ENCODE results near the gene AKAP8L.
"Not testable (repeated sequence)": the region's sequence is repeated elsewhere in the genome, so short reads cannot be mapped to it uniquely, and the experiment has no call there.

Gene AKAP8L

GRCh38 chr19:15412832-15413231 is 6.0 kb downstream of the AKAP8L start:
- DNase-seq (no peak), ATAC-seq (no peak)
- Mint-ChIP-seq H3K4me1 (peaks cover 62% of the 10 kb centered on the region), H3K4me3 (no peak overlapping the region), H3K9me3 (no peaks in the 10 kb centered on the region), H3K27me3 (no peaks in the 10 kb centered on the region), H3K27ac (peak overlapping the region in 1 of 2 donors; percentile 8)

- not testable (repeated sequence) for H3K9me3 Mint-ChIP-seq, DNase-seq, H3K4me3 Mint-ChIP-seq, ATAC-seq, H3K27me3 Mint-ChIP-seq
- Mint-ChIP-seq H3K4me1 (peaks cover 52% of the 10 kb centered on the region), H3K27ac (peak overlapping the region in 1 of 2 donors; percentile 64)
Measured at GRCh38 chr19:15411351-15411750, 7.4 kb downstream of the AKAP8L start.

GRCh38 chr19:15404780-15405211 is 14.0 kb downstream of the AKAP8L start:
- ATAC-seq: no peak
- no peak overlapping the region for H3K4me3 Mint-ChIP-seq
- peaks cover 44% of the 10 kb centered on the region for H3K4me1 Mint-ChIP-seq
- H3K27me3 Mint-ChIP-seq: no peaks in the 10 kb centered on the region
- peak overlapping the region; percentile 63 to 67 for H3K27ac Mint-ChIP-seq
- H3K9me3 Mint-ChIP-seq: no peaks in the 10 kb centered on the region
- DNase-seq: no peak

- peak overlapping the region; percentile 63 to 67 for H3K27ac Mint-ChIP-seq
- ATAC-seq (no peak), DNase-seq (no peak)
- H3K4me1 Mint-ChIP-seq: peaks cover 39% of the 10 kb centered on the region
- H3K9me3 Mint-ChIP-seq: no peaks in the 10 kb centered on the region
- H3K27me3 Mint-ChIP-seq: no peaks in the 10 kb centered on the region
- no peak overlapping the region for H3K4me3 Mint-ChIP-seq
Measured at GRCh38 chr19:15404097-15404779, 14.6 kb downstream of the AKAP8L start.

- Mint-ChIP-seq H3K27ac (no peak overlapping the region), H3K4me3 (no peak overlapping the region), H3K27me3 (no peaks in the 10 kb centered on the region), H3K9me3 (no peaks in the 10 kb centered on the region), H3K4me1 (peaks cover 30% of the 10 kb centered on the region)
- no peak for DNase-seq
- ATAC-seq: no peak
Measured at GRCh38 chr19:15403151-15403531, 15.6 kb downstream of the AKAP8L start.

- ATAC-seq (no peak), DNase-seq (no peak)
- Mint-ChIP-seq H3K4me3 (no peak overlapping the region), H3K4me1 (peaks cover 32% of the 10 kb centered on the region), H3K9me3 (no peaks in the 10 kb centered on the region), H3K27ac (no peak overlapping the region), H3K27me3 (no peaks in the 10 kb centered on the region)
Measured at GRCh38 chr19:15402411-15403150, 16.2 kb downstream of the AKAP8L start.

- no peaks in the 10 kb centered on the region for H3K27me3 Mint-ChIP-seq
- ATAC-seq (no peak), DNase-seq (no peak)
- H3K4me1 Mint-ChIP-seq: peaks cover 40% of the 10 kb centered on the region
- H3K4me3 Mint-ChIP-seq: no peak overlapping the region
- no peaks in the 10 kb centered on the region for H3K9me3 Mint-ChIP-seq
- no peak overlapping the region for H3K27ac Mint-ChIP-seq
Measured at GRCh38 chr19:15401397-15401710, 17.4 kb downstream of the AKAP8L start.

- Mint-ChIP-seq H3K27ac (no peak overlapping the region), H3K27me3 (no peaks in the 10 kb centered on the region), H3K9me3 (no peaks in the 10 kb centered on the region), H3K4me1 (peaks cover 37% of the 10 kb centered on the region), H3K4me3 (no peak overlapping the region)
- ATAC-seq (no peak), DNase-seq (no peak)
Measured at GRCh38 chr19:15400521-15401396, 18.0 kb downstream of the AKAP8L start.

GRCh38 chr19:15399635-15400034 is 19.2 kb downstream of the AKAP8L start:
- Mint-ChIP-seq H3K4me1 (peaks cover 26% of the 10 kb centered on the region), H3K27me3 (no peaks in the 10 kb centered on the region), H3K4me3 (no peak overlapping the region), H3K9me3 (no peaks in the 10 kb centered on the region), H3K27ac (no peak overlapping the region)
- no peak for DNase-seq
- no peak for ATAC-seq

- no peak for ATAC-seq
- Mint-ChIP-seq H3K4me1 (peaks cover 24% of the 10 kb centered on the region), H3K9me3 (no peaks in the 10 kb centered on the region), H3K27me3 (no peaks in the 10 kb centered on the region), H3K4me3 (no peak overlapping the region), H3K27ac (no peak overlapping the region)
- no peak for DNase-seq
Measured at GRCh38 chr19:15399234-15399515, 19.6 kb downstream of the AKAP8L start.

- Mint-ChIP-seq H3K9me3 (no peaks in the 10 kb centered on the region), H3K4me3 (no peak overlapping the region), H3K27me3 (no peaks in the 10 kb centered on the region), H3K4me1 (peaks cover 27% of the 10 kb centered on the region), H3K27ac (no peak overlapping the region)
- ATAC-seq: peak; percentile 33
- DNase-seq: no peak
Measured at GRCh38 chr19:15398501-15399233, 20.1 kb downstream of the AKAP8L start.

- Mint-ChIP-seq H3K4me1 (peaks cover 27% of the 10 kb centered on the region), H3K27ac (peak overlapping the region in 1 of 2 donors; percentile 76), H3K27me3 (no peaks in the 10 kb centered on the region), H3K9me3 (no peaks in the 10 kb centered on the region), H3K4me3 (no peak overlapping the region)
- ATAC-seq (no peak), DNase-seq (no peak)
Measured at GRCh38 chr19:15397782-15398181, 21.0 kb downstream of the AKAP8L start.

- DNase-seq: no peak
- Mint-ChIP-seq H3K9me3 (no peaks in the 10 kb centered on the region), H3K27me3 (no peaks in the 10 kb centered on the region), H3K27ac (peak overlapping the region in 1 of 2 donors; percentile 85), H3K4me3 (no peak overlapping the region), H3K4me1 (peaks cover 27% of the 10 kb centered on the region)
- ATAC-seq: no peak
Measured at GRCh38 chr19:15397236-15397635, 21.6 kb downstream of the AKAP8L start.

GRCh38 chr19:15396436-15396835 is 22.4 kb downstream of the AKAP8L start:
- H3K27me3 Mint-ChIP-seq: no peaks in the 10 kb centered on the region

GRCh38 chr19:15395251-15395650 is 23.5 kb downstream of the AKAP8L start:
- Mint-ChIP-seq H3K4me1 (peaks cover 27% of the 10 kb centered on the region), H3K27ac (peak overlapping the region; percentile 13 to 76)
- H3K4me3 Mint-ChIP-seq, H3K27me3 Mint-ChIP-seq, ATAC-seq, H3K9me3 Mint-ChIP-seq, DNase-seq: not testable (repeated sequence)

More at GRCh38 chr19:15396436-15396835, 22.4 kb downstream of the AKAP8L start:
- H3K4me1 Mint-ChIP-seq: peaks cover 27% of the 10 kb centered on the region
- H3K9me3 Mint-ChIP-seq: no peaks in the 10 kb centered on the region
- H3K4me3 Mint-ChIP-seq: no peak overlapping the region
- peak overlapping the region; percentile 72 to 85 for H3K27ac Mint-ChIP-seq
- ATAC-seq: no peak
- no peak for DNase-seq

Data from stimulated activated naive CD8-positive, alpha-beta T cell treated with anti-CD3 and anti-CD28 coated beads, Interleukin-15, amount 100 ng/mL, for 72 hours (primary cell).